T-helper 2 cell treated with Interferon-gamma antibody and Interleukin-4, amounts not matched to agents 100 ng/mL and 5 ng/mL, for 36 hours (primary cell): ENCODE data around the gene EIF2B4. TPM values are rescaled to one million over a fixed set of nuclear protein-coding genes. Genes with fewer than 3 reads are reported as not detected.

ENCODE experiments used
- intact Hi-C: fragments of 100-400 bp; cut with micrococcal nuclease; formaldehyde crosslinking; loops from one replicate; pipeline ENCODE4 v1.15.1; 2023
- total RNA-seq: library from RNA; stranded (reverse); gene quantifications from 2 replicates; pipeline ENCODE4 v1.2.3, GENCODE V29; 2022

Gene EIF2B4
- total RNA-seq, 1 donor from 2014 or later: 39.0 TPM

- intact Hi-C loops: no loop called here
Measured at GRCh38 chr2:27378096-27378808, 8.1 kb upstream of the EIF2B4 start.

- intact Hi-C loops: no loop called here
Measured at GRCh38 chr2:27377618-27378095, 7.5 kb upstream of the EIF2B4 start.

- intact Hi-C loops: no loop called here
Measured at GRCh38 chr2:27376866-27377617, 6.9 kb upstream of the EIF2B4 start.

- intact Hi-C loops: no loop called here
Measured at GRCh38 chr2:27376151-27376865, 6.2 kb upstream of the EIF2B4 start.

DNA sequence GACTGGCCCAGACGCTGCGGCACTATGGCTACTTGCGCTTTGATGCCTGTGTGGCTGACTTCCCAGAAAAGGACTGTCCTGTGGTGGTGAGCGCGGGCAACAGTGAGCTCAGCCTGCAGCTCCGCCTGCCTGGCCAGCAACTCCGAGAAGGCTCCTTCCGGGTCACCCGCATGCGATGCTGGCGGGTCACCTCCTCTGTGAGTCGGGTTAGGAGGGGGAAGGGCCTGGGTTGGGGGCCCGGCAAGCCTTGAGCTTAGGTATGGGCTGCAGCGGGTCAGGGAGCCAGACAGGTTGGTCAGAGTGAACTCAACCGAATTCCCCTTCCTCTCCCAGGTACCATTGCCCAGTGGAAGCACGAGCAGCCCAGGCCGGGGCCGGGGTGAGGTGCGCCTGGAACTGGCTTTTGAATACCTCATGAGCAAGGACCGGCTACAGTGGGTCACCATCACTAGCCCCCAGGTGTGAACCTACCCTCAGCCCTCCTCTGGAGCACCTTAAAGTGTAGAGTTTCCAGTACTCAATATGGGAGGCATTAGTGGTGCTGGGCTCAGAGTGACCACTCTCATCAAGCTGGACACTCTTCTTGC is 5.5 kb upstream of the EIF2B4 start:
- intact Hi-C loops: no loop called here

DNA sequence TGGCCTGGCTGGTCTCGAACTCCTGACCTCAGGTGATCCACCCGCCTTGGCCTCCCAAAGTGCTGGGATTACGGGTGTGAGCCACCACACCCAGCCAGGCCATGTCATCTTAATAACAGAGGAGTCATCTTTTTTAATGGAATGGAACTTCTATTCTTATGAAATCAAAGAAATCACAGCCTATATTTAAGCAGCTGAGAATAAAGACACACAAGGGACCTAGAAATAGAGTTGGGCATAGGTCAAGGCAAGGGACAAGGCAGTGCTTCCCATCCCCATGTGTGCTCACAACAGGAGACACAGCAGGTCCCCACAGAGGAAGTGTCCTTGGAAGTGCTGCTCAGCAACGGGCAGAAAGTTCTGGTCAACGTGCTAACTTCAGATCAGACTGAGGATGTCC is 3.4 kb upstream of the EIF2B4 start:
- intact Hi-C loops: no loop called here

DNA sequence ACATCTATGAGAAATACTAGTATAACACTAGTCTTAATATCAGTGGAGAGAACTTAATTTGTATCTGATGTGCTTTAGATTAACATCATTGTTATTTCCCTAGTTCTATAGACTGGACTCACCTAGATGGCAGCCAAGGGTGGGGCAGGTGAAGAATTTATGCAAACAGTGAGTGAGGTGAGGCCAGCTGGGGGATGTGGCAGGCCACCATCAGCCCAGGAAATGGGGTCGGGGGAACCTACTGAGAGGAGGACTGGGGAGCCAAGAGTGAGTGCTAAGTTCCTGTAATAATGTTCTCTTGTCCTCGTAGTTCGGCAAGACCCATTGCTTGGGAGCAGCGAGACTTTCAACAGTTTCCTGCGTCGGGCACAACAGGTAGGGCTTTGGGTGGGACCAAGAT is 2.8 kb upstream of the EIF2B4 start:
- intact Hi-C loops: no loop called here

DNA sequence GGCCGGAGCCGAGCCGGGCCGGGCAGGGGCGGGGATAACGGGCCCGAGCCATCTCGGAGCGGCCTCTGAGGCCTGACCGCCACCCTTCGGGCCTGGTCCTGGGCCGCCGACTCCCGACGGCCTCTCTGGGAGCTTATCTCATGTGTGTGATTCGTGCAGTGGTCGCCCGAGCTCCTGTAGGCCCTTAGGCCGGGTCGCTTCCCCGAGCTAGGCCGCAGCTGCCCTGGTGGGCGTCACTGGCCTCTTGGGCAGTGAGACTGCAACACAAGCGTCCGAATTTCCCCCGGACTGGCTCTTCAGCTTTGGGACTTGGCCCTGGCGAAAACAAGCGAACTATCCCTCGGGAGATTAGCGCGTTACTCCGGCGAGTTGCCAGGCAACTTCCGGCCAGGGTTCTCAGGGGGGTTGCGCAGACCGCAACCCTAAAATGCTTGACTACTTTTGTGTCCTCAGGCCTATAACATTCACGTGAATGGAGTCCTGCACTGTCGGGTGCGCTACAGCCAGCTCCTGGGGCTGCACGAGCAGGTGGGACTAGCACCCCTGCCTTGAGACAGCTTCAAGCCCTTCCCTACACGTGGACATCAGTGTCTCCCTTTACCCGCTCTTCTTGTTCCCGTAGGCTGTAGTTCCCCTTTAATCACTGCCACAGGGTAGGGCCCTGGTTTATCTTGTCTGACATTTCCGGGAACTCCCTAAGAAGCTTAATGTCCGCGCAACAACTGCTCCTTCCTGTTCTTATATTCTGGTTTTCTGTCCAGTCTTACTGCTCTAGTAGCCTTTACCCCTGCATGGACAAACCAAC is 880 bp upstream of the EIF2B4 start:
- intact Hi-C loops: loop anchor here (1.0 to 2.0 kb wide), 10 partner anchors 9 to 292 kb away; partner anchors contain the start of genes ATRAID, GTF3C2, IFT172 and KHK

GRCh38 chr2:27369471-27370025 is 590 bp downstream of the EIF2B4 start:
- intact Hi-C loops: loop anchor here (1.0 to 2.0 kb wide), 10 partner anchors 11 to 293 kb away; partner anchors contain the start of genes ATRAID, GTF3C2, IFT172 and KHK

GRCh38 chr2:27363933-27364332 is 6.2 kb downstream of the EIF2B4 start:
- intact Hi-C loops: no loop called here

GRCh38 chr2:27362678-27363420 is 7.3 kb downstream of the EIF2B4 start:
- intact Hi-C loops: no loop called here

DNA sequence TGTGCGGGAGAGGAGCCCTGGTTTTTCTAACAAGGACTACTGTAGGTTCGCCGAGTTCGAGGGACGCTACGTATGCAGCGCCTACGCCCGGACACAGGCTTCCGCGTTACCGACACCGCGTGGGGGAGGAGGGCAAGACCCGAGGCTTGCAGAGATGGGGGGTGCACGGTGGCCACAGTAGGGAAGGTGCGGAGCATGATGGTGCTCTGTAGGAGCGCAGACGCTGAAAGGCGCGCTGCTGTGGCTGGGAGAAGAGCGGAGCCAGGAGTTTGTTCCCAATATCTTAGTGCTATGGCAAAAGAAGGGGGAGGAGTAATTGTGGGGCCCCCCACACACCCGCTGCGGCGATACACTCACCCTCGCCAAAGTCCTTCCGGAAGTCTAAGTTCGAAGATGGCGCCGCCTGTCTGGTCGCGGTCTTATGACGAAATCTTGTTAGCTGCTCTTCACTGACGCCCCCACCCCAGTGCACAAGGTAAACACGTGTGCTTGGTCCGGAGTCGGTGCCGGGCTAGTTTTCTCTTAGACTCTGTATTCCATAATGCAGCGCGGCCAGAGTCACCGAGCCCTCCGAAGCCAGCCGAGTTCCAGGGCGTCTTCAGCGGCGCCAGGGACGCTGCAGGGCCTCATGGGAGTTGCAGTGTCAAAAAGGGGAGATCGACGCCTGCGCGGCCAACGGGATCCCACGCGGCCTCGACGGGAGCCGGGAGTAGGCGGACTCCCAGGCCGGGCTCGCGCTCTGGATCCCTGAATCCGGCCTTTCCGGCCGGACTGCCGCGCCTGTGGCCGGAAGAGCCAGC is 13.6 kb downstream of the EIF2B4 start, which contains the start of gene GTF3C2:
TSS of gene GTF3C2 (minus strand) at position 383 of the 800 bp plus-strand sequence. CDS start 13,210 bp downstream, outside the sequence.
- intact Hi-C loops: loop anchor here (1.0 to 10.0 kb wide), 9 partner anchors 14 to 1518 kb away; partner anchors contain the start of genes ATRAID, EIF2B4, IFT172 and MPV17

GRCh38 chr2:27356056-27356381 is 14.1 kb downstream of the EIF2B4 start:
- intact Hi-C loops: loop anchor here (1.0 to 10.0 kb wide), 9 partner anchors 14 to 1519 kb away; partner anchors contain the start of genes ATRAID, EIF2B4, IFT172 and MPV17

GRCh38 chr2:27354597-27354927 is 15.6 kb downstream of the EIF2B4 start:
- intact Hi-C loops: loop anchor here (10.0 kb wide), 1 partner anchor 1520 kb away; the partner anchor contains the start of gene TRMT61B

DNA sequence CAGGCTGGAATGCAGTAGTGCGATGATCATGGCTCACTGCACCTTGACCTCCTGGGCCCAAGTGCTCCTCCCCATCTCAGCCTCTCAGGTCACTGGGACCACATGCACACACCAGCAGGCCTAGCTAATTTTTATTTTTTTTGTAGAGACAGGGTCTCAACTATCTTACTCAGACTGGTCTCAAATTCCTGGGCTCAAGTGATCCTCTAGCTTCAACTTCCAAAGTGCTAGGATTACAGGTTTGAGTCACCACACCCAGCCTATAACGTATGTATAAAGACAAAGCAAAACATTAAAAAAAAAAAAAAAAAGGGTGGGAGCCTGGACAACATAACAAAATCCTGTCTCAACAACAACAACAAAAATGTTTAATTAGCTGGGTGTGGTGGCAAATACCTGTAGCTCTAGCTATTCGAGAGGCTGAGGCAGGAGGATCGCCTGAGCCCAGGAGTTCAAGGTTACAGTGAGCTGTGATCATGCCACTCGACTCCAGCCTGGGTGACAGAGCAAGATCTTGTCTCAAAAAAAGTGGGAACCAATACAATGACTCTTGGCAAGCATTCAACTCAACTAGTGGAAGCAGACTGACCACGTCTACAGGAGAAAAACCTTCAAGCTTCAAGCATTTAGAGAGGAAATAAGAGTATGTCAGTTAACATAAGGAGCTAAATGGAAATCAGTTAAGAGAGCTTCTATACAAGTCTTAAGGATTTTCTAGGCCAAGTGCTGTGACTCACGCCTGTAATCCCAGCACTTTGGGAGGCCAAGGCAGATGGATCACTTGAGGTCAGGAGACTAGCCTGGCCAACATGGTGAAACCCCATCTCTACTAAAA is 16.2 kb downstream of the EIF2B4 start:
- intact Hi-C loops: loop anchor here (10.0 kb wide), 1 partner anchor 1521 kb away; the partner anchor contains the start of gene TRMT61B

DNA sequence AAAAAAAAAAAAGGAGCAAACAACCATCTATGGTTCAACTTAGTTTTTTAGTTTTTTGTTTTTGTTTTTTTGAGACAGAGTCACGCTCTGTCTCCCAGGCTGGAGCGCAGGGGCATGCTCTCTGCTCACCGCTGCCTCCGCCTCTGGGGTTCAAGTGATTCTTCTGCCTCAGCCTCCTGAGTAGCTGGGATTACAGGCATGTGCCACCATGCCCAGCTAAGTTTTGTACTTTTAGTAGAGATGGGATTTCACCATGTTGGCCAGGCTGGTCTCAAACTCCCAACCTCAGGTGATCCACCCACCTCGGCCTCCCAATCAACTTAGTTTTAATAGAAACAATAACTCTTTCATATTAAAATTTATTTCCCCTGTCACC is 16.8 kb downstream of the EIF2B4 start:
- intact Hi-C loops: loop anchor here (10.0 kb wide), 1 partner anchor 1521 kb away; the partner anchor contains the start of gene TRMT61B
